ENCODE results near the gene SELPLG.

DNA sequence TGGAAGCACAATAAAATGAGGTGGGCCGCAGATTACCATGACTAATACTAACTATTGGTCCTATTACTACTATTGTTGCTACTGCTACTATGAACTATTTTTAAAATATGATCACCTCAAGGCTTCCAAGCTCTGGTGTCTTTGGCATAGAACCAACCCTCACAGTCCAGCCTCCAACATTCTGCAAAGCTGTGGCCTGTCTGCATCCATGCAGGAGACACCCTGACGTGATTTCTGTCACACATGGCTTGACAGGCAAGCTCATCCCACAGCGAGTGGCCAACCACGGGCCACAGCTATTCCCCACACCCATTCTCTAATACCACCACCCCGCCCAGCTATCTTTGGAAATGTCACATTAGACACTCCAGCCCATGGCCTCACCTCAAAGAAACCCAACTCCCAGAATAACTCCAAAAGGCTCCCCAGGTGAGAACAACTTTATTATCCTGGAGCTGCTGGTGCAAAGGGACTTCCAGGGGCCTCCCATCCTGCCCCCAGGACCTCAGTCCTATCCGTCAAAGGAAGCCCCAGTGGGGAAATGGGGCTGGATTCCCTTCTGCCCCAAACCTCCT is 56.9 kb downstream of the SELPLG start:
- TF ChIP-seq, protein P1, sequence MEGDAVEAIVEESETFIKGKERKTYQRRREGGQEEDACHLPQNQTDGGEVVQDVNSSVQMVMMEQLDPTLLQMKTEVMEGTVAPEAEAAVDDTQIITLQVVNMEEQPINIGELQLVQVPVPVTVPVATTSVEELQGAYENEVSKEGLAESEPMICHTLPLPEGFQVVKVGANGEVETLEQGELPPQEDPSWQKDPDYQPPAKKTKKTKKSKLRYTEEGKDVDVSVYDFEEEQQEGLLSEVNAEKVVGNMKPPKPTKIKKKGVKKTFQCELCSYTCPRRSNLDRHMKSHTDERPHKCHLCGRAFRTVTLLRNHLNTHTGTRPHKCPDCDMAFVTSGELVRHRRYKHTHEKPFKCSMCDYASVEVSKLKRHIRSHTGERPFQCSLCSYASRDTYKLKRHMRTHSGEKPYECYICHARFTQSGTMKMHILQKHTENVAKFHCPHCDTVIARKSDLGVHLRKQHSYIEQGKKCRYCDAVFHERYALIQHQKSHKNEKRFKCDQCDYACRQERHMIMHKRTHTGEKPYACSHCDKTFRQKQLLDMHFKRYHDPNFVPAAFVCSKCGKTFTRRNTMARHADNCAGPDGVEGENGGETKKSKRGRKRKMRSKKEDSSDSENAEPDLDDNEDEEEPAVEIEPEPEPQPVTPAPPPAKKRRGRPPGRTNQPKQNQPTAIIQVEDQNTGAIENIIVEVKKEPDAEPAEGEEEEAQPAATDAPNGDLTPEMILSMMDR (IDR thresholded peaks at IDR 0.05; ENCODE audit: insufficient read depth, low read length): no peak
- no peak for TF ChIP-seq POLR2AphosphoS5 (IDR thresholded peaks at IDR 0.05; ENCODE audit: low read depth)
- TF ChIP-seq, protein P2, sequence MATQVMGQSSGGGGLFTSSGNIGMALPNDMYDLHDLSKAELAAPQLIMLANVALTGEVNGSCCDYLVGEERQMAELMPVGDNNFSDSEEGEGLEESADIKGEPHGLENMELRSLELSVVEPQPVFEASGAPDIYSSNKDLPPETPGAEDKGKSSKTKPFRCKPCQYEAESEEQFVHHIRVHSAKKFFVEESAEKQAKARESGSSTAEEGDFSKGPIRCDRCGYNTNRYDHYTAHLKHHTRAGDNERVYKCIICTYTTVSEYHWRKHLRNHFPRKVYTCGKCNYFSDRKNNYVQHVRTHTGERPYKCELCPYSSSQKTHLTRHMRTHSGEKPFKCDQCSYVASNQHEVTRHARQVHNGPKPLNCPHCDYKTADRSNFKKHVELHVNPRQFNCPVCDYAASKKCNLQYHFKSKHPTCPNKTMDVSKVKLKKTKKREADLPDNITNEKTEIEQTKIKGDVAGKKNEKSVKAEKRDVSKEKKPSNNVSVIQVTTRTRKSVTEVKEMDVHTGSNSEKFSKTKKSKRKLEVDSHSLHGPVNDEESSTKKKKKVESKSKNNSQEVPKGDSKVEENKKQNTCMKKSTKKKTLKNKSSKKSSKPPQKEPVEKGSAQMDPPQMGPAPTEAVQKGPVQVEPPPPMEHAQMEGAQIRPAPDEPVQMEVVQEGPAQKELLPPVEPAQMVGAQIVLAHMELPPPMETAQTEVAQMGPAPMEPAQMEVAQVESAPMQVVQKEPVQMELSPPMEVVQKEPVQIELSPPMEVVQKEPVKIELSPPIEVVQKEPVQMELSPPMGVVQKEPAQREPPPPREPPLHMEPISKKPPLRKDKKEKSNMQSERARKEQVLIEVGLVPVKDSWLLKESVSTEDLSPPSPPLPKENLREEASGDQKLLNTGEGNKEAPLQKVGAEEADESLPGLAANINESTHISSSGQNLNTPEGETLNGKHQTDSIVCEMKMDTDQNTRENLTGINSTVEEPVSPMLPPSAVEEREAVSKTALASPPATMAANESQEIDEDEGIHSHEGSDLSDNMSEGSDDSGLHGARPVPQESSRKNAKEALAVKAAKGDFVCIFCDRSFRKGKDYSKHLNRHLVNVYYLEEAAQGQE (IDR thresholded peaks at IDR 0.05; ENCODE audit: insufficient replicate concordance, low read depth): no peak
